SK-N-SH (cell line): Measurements from ENCODE around the gene ABHD3. TPM values are rescaled to one million over a fixed set of nuclear protein-coding genes. Genes with fewer than 3 reads are reported as not detected.
"Not testable (repeated sequence)": the region's sequence is repeated elsewhere in the genome, so short reads cannot be mapped to it uniquely, and the experiment has no call there.

Experiments used
- CTCF ChIA-PET: fragments of 300-600, 350-600 bp; formaldehyde crosslinking; extraction: SDS; loops from one replicate; lab custom pipeline; 2021; lab: Yijun Ruan, JAX
- POLR2A ChIA-PET: fragments of 350-600 bp; sonication (Branson Sonifier 250); formaldehyde crosslinking; extraction: SDS; loops from one replicate; lab custom pipeline; 2020; ENCODE audit warnings: antibody characterized with exemption, inconsistent platforms; lab: Yijun Ruan, JAX
- DNase-seq: peaks from one replicate; pipeline ENCODE4 v3.0.0; 2012
- H2AFZ ChIP-seq: fragments of 200-600 bp; sonication (generic); 2 replicates; pipeline ENCODE4 v1.8.1; 2016; ENCODE audit warnings: antibody characterized with exemption, mild to moderate bottlenecking, low read depth
- H3F3A ChIP-seq: fragments of 200-600 bp; sonication (generic); replicated peaks from 2 replicates; pipeline ENCODE3; 2016; ENCODE audit warnings: antibody characterized with exemption, mild to moderate bottlenecking; ENCODE audit not compliant: insufficient read depth
- H3K27ac ChIP-seq, 2 experiments: fragments of 200-500 bp in 1 of 2; fragments of 200-600 bp in 1 of 2; sonication (Bioruptor generic) in 1 of 2; sonication (generic), shearing (Covaris generic) in 1 of 2; 2 replicates each; pipeline versions ENCODE4 v1.5.1 to v1.6.1; 2014 to 2016; ENCODE audit warnings: low read depth in 2 of 2, inconsistent platforms in 1 of 2, low read length in 1 of 2, mild to moderate bottlenecking in 1 of 2, mixed read lengths in 1 of 2
- H3K27me3 ChIP-seq: fragments of 200-600 bp; sonication (generic), shearing (Covaris generic); 2 replicates; pipeline ENCODE4 v1.6.1; 2016; ENCODE audit warnings: mixed run types; ENCODE audit not compliant: insufficient read depth
- H3K36me3 ChIP-seq, 2 experiments: fragments of 200-500 bp in 1 of 2; fragments of 200-600 bp in 1 of 2; sonication (Bioruptor generic) in 1 of 2; sonication (generic) in 1 of 2; replicated peaks in 1 of 2; 2 replicates each; pipeline versions ENCODE3 to v1.5.1; 2014 to 2016; ENCODE audit warnings: low read length in 1 of 2, mild to moderate bottlenecking in 1 of 2; ENCODE audit not compliant: insufficient read depth in 2 of 2, control insufficient read depth in 1 of 2
- H3K4me1 ChIP-seq, 2 experiments: fragments of 200-500 bp in 1 of 2; fragments of 200-600 bp in 1 of 2; sonication (Bioruptor generic) in 1 of 2; sonication (generic), shearing (Covaris generic) in 1 of 2; 2 replicates each; pipeline versions ENCODE4 v1.5.1 to v1.6.1; 2014 to 2016; ENCODE audit warnings: low read depth in 1 of 2, low read length in 1 of 2, mixed run types in 1 of 2; ENCODE audit not compliant: insufficient read depth in 2 of 2, control insufficient read depth in 1 of 2
- H3K4me2 ChIP-seq: fragments of 200-600 bp; sonication (generic), shearing (Covaris generic); 2 replicates; pipeline ENCODE4 v1.6.1; 2017; ENCODE audit warnings: mixed run types
- H3K4me3 ChIP-seq, 2 experiments: fragments of 200-500 bp in 1 of 2; fragments of 200-600 bp in 1 of 2; sonication (Bioruptor generic) in 1 of 2; sonication (generic), shearing (Covaris generic) in 1 of 2; 2 replicates each; pipeline versions ENCODE4 v1.5.1 to v1.8.1; 2014 to 2016; ENCODE audit warnings: low read depth in 2 of 2, inconsistent platforms in 1 of 2, low read length in 1 of 2, mild to moderate bottlenecking in 1 of 2, mixed read lengths in 1 of 2, moderate library complexity in 1 of 2
- H3K79me2 ChIP-seq: fragments of 200-600 bp; sonication (generic); 2 replicates; pipeline ENCODE4 v1.8.1; 2017; ENCODE audit warnings: mild to moderate bottlenecking; ENCODE audit not compliant: insufficient read depth
- H3K9ac ChIP-seq: fragments of 200-600 bp; sonication (generic); 2 replicates; pipeline ENCODE4 v1.6.1; 2017; ENCODE audit warnings: mixed run types
- H3K9me2 ChIP-seq: fragments of 200-600 bp; sonication (generic); 2 replicates; pipeline ENCODE4 v1.6.1; 2017; ENCODE audit warnings: mixed run types
- H3K9me3 ChIP-seq: fragments of 200-600 bp; sonication (generic); 2 replicates; pipeline ENCODE4 v1.6.1; 2017; ENCODE audit warnings: mixed run types, mild to moderate bottlenecking, moderate library complexity
- H4K20me1 ChIP-seq: fragments of 200-600 bp; sonication (generic); 2 replicates; pipeline ENCODE4 v1.6.1; 2017; ENCODE audit warnings: mild to moderate bottlenecking, mixed run types; ENCODE audit not compliant: insufficient read depth
- EP300 ChIP-seq, 2 experiments: IDR thresholded peaks; 2 replicates each; pipeline versions ENCODE4 v1.4.0 to v1.6.1; 2012; ENCODE audit warnings: borderline replicate concordance in 1 of 2, low read depth in 1 of 2, low read length in 1 of 2
- GATA2 ChIP-seq: sonication (generic); formaldehyde crosslinking; IDR thresholded peaks from 2 replicates; pipeline ENCODE4 v1.5.0; 2020; ENCODE audit warnings: mild to moderate bottlenecking, missing genetic modification reagents
- MXI1 ChIP-seq: IDR thresholded peaks from 2 replicates; pipeline ENCODE4 v1.6.1; 2012; ENCODE audit warnings: mild to moderate bottlenecking, low read depth, low read length, improper control_type of control experiment
- POLR2AphosphoS5 ChIP-seq: IDR thresholded peaks from 2 replicates; pipeline ENCODE4 v1.6.1; 2012; ENCODE audit warnings: low read depth, low read length
- RAD21 ChIP-seq: IDR thresholded peaks from 2 replicates; pipeline ENCODE4 v1.6.1; 2012; ENCODE audit warnings: mild to moderate bottlenecking, low read length
- REST ChIP-seq: IDR thresholded peaks from 2 replicates; pipeline ENCODE4 v1.6.1; 2012; ENCODE audit warnings: mild to moderate bottlenecking, low read depth, low read length, moderate library complexity
- RFX5 ChIP-seq: IDR thresholded peaks from 2 replicates; pipeline ENCODE4 v1.6.1; 2012; ENCODE audit warnings: mild to moderate bottlenecking, improper control_type of control experiment, low read length
- TAF1 ChIP-seq: IDR thresholded peaks from 2 replicates; pipeline ENCODE4 v1.6.1; 2012; ENCODE audit warnings: low read depth, mild to moderate bottlenecking, low read length, moderate library complexity, borderline replicate concordance
- YY1 ChIP-seq: IDR thresholded peaks from 2 replicates; pipeline ENCODE4 v1.4.0; 2012; ENCODE audit warnings: low read depth, mild to moderate bottlenecking
- WGBS: methylation state at CpG from one replicate; pipeline ENCODE4 v1.1.6; 2017; ENCODE audit warnings: low lambda C conversion rate; 5-methylcytosine and 5-hydroxymethylcytosine counted together
- polyA plus RNA-seq, 3 experiments: library from polyadenylated mRNA; depleted of rRNA; stranded (reverse); fragments of >200 nt; gene quantifications; 2 replicates each; pipeline ENCODE4 v1.2.3, GENCODE V29; 2012

ABHD3 gene
- polyA plus RNA-seq, 1 of the 3 experiments (the other 2 are of a cell fraction) = 4.3 TPM

- Histone ChIP-seq H3K9me3 (no peaks in the 10 kb centered on the region), H3F3A (no peaks in the 10 kb centered on the region), H3K27ac (peak overlapping the region in 1 of 2 experiments; percentile 34; a peak in 1 of 4 replicates), H3K79me2 (no peaks in the 10 kb centered on the region), H3K27me3 (no peaks in the 10 kb centered on the region), H3K9ac (no peak overlapping the region), H4K20me1 (no peaks in the 10 kb centered on the region), H2AFZ (no peak overlapping the region), H3K4me2 (no peak overlapping the region), H3K4me1 (no peaks in the 10 kb centered on the region), H3K36me3 (peaks cover 0 to 3% of the 10 kb centered on the region in 2 experiments), H3K9me2 (no peaks in the 10 kb centered on the region), H3K4me3 (no peak overlapping the region)
- CTCF ChIA-PET = interaction anchor here (1.0 kb wide), 1 partner anchor 49 kb away, joined by 3 read pairs; no protein-coding TSS in a partner anchor
- WGBS = 81% methylated on average over 1 of the region's 1 CpG
- DNase-seq = peak; percentile 54
- TF ChIP-seq GATA2 (CRISPR knock-in tag) = no peak
- TF ChIP-seq POLR2AphosphoS5 = no peak
- peak; percentile 16; the same call in 1 of the 2 replicates for TF ChIP-seq RAD21
- TF ChIP-seq RFX5 = no peak; the same call in 1 of the 2 replicates
- TF ChIP-seq TAF1 = no peak
- TF ChIP-seq REST = no peak
- TF ChIP-seq EP300 (IDR thresholded peaks at IDR 0.05; ENCODE audit: borderline replicate concordance in 1 of 2, low read depth in 1 of 2, low read length in 1 of 2) = peak in 1 of 2 experiments; percentile 48; a peak in 1 of 4 replicates
- TF ChIP-seq YY1 = no peak
- no peak for TF ChIP-seq MXI1
- POLR2A ChIA-PET = no interaction called here
Measured at GRCh38 chr18:21650311-21650710, 54.3 kb downstream of the ABHD3 start.

- POLR2A ChIA-PET, H3K9me3 ChIP-seq: not testable (repeated sequence)
- WGBS = 98% methylated on average over 5 of the region's 5 CpGs
Measured at GRCh38 chr18:21640375-21640774, 64.2 kb downstream of the ABHD3 start.

More at GRCh38 chr18:21640375-21640774, 64.2 kb downstream of the ABHD3 start:
- not testable (repeated sequence) for H2AFZ ChIP-seq, DNase-seq, H3K4me3 ChIP-seq, H3K9me2 ChIP-seq, H3K4me2 ChIP-seq, H3F3A ChIP-seq, H3K36me3 ChIP-seq, H3K4me1 ChIP-seq, H4K20me1 ChIP-seq, H3K9ac ChIP-seq, H3K27ac ChIP-seq, H3K27me3 ChIP-seq, H3K79me2 ChIP-seq
- CTCF ChIA-PET = interaction anchor here (1.8 kb wide), 1 partner anchor 40 kb away, joined by 8 read pairs; the partner anchor contains the start of gene ESCO1
